Measurements from ENCODE around the gene NCSTN.
"Not testable (repeated sequence)": the region's sequence is repeated elsewhere in the genome, so short reads cannot be mapped to it uniquely, and the experiment has no call there.

Gene NCSTN

GRCh38 chr1:160373696-160374095, 30.5 kb downstream of the NCSTN start:
- DNase-seq = no peak

- no peak for DNase-seq
Observed at GRCh38 chr1:160374306-160375110, 31.3 kb downstream of the NCSTN start.

GRCh38 chr1:160375788-160376524, 32.8 kb downstream of the NCSTN start:
- DNase-seq = peak in 1 of 2 donors; percentile 43

- DNase-seq = peak; percentile 53 to 92
Observed at GRCh38 chr1:160376525-160377131, 33.4 kb downstream of the NCSTN start.

GRCh38 chr1:160377585-160378206, 34.5 kb downstream of the NCSTN start:
- no peak for DNase-seq

GRCh38 chr1:160384812-160385211, 41.6 kb downstream of the NCSTN start:
- DNase-seq = not testable (repeated sequence)

- not testable (repeated sequence) for DNase-seq
Observed at GRCh38 chr1:160388406-160388805, 45.2 kb downstream of the NCSTN start.

GRCh38 chr1:160394673-160395072, 51.5 kb downstream of the NCSTN start:
- DNase-seq = no peak

- no peak for DNase-seq
Observed at GRCh38 chr1:160397651-160398050, 54.5 kb downstream of the NCSTN start.

- DNase-seq = no peak
Observed at GRCh38 chr1:160398823-160399222, 55.6 kb downstream of the NCSTN start.

GRCh38 chr1:160399544-160400222, 56.5 kb downstream of the NCSTN start:
- no peak for DNase-seq

GRCh38 chr1:160400223-160400645, 57.1 kb downstream of the NCSTN start, which contains the start of gene VANGL2:
Gene VANGL2, plus strand, starts transcription at chr1:160400564. Its CDS starts 15,274 bp downstream, at chr1:160415838.
- DNase-seq = peak; percentile 70 to 78

GRCh38 chr1:160400646-160401486, 57.7 kb downstream of the NCSTN start:
- no peak for DNase-seq

- DNase-seq = no peak
Observed at GRCh38 chr1:160401487-160401805, 58.3 kb downstream of the NCSTN start.

- no peak for DNase-seq
Observed at GRCh38 chr1:160402001-160402795, 59.0 kb downstream of the NCSTN start.

- DNase-seq = no peak
Observed at GRCh38 chr1:160403244-160403643, 60.1 kb downstream of the NCSTN start.

- no peak for DNase-seq
Observed at GRCh38 chr1:160404094-160404493, 60.9 kb downstream of the NCSTN start.

- DNase-seq = no peak
Observed at GRCh38 chr1:160405331-160405877, 62.2 kb downstream of the NCSTN start.

- DNase-seq = no peak
Observed at GRCh38 chr1:160406131-160406968, 63.2 kb downstream of the NCSTN start.

All from hippocampal formation (tissue), 2 donors.